Measurements from ENCODE around the gene MEIS3. TPM values are rescaled to one million over a fixed set of nuclear protein-coding genes. Genes with fewer than 3 reads are reported as not detected.

Gene MEIS3
- total and polyA plus RNA-seq, 4 donors = 3.8 to 10.2 (median 7.9) TPM

GRCh38 chr19:47406711-47407416, 12.5 kb downstream of the MEIS3 start:
- DNase-seq (peak; percentile 42 to 63 (median 55)), ATAC-seq (ENCODE audit: insufficient read depth, low FRiP score) (no peak)
- Histone ChIP-seq H3K4me3 (no peak overlapping the region), H3K9ac (ENCODE audit: insufficient read depth in 1 of 2, low read length in 2 of 2) (no peak overlapping the region), H3K36me3 (ENCODE audit: control insufficient read depth in 4 of 4, insufficient read depth in 4 of 4, low read length in 4 of 4) (peaks cover 0 to 6% (median 0%) of the 10 kb centered on the region in 4 donors), H3K4me1 (ENCODE audit: control insufficient read depth in 5 of 5, insufficient read depth in 5 of 5, low read length in 5 of 5) (no peaks in the 10 kb centered on the region), H3K27ac (ENCODE audit: low read depth in 1 of 2, low read length in 1 of 2) (no peak overlapping the region), H3K27me3 (ENCODE audit: control insufficient read depth in 3 of 3, insufficient read depth in 3 of 3, low read length in 2 of 3) (no peaks in the 10 kb centered on the region), H3K9me3 (ENCODE audit: control insufficient read depth in 4 of 4, insufficient read depth in 3 of 4, low read length in 3 of 4) (peaks cover 0 to 9% (median 0%) of the 10 kb centered on the region in 4 donors)
- TF ChIP-seq, protein P1, sequence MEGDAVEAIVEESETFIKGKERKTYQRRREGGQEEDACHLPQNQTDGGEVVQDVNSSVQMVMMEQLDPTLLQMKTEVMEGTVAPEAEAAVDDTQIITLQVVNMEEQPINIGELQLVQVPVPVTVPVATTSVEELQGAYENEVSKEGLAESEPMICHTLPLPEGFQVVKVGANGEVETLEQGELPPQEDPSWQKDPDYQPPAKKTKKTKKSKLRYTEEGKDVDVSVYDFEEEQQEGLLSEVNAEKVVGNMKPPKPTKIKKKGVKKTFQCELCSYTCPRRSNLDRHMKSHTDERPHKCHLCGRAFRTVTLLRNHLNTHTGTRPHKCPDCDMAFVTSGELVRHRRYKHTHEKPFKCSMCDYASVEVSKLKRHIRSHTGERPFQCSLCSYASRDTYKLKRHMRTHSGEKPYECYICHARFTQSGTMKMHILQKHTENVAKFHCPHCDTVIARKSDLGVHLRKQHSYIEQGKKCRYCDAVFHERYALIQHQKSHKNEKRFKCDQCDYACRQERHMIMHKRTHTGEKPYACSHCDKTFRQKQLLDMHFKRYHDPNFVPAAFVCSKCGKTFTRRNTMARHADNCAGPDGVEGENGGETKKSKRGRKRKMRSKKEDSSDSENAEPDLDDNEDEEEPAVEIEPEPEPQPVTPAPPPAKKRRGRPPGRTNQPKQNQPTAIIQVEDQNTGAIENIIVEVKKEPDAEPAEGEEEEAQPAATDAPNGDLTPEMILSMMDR (IDR thresholded peaks at IDR 0.05; ENCODE audit: control extremely low read depth, extremely low read depth) = no peak
- WGBS, 2 donors = 9 to 17% methylated on average over 45 to 47 of the region's 47 CpGs

DNA sequence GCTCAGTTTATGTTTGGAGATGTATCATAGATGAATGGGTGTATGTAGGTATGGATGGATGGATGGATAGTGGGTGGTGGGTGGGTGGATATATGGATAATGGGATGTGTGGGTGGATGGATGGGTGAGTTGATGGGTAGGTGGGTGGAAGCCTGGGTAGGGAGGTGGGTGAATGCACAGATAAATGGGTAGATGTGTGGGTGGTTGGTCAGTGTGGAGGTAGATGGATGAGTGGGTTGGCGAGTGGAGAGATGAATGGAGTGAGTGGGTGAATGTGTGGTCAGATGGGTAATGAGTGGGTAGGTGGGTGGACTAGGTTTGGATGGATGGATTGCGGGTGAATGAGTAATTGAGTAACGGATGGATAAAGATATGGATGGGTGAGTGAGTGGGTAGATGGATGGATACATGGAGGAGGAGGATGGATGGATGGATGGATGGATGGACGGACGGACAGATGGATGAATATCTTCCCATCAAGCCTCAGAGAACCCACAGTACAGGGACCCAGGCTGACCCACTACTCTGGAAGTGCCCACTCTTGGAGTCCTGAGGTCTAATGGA, 13.4 kb downstream of the MEIS3 start:
- Histone ChIP-seq H3K27me3 (ENCODE audit: control insufficient read depth in 3 of 3, insufficient read depth in 3 of 3, low read length in 2 of 3) (no peaks in the 10 kb centered on the region), H3K4me1 (ENCODE audit: control insufficient read depth in 5 of 5, insufficient read depth in 5 of 5, low read length in 5 of 5) (no peaks in the 10 kb centered on the region), H3K27ac (ENCODE audit: low read depth in 1 of 2, low read length in 1 of 2) (no peak overlapping the region), H3K9me3 (ENCODE audit: control insufficient read depth in 4 of 4, insufficient read depth in 3 of 4, low read length in 3 of 4) (peaks cover 0 to 9% (median 0%) of the 10 kb centered on the region in 4 donors), H3K4me3 (no peak overlapping the region), H3K9ac (ENCODE audit: insufficient read depth in 1 of 2, low read length in 2 of 2) (no peak overlapping the region), H3K36me3 (ENCODE audit: control insufficient read depth in 4 of 4, insufficient read depth in 4 of 4, low read length in 4 of 4) (peaks cover 0 to 6% (median 0%) of the 10 kb centered on the region in 4 donors)
- DNase-seq = no peak
- 80 to 96% methylated on average over 5 of the region's 5 CpGs for WGBS, 2 donors
- TF ChIP-seq, protein P1 (IDR thresholded peaks at IDR 0.05; ENCODE audit: control extremely low read depth, extremely low read depth) = no peak
- ATAC-seq (ENCODE audit: insufficient read depth, low FRiP score) = no peak

DNA sequence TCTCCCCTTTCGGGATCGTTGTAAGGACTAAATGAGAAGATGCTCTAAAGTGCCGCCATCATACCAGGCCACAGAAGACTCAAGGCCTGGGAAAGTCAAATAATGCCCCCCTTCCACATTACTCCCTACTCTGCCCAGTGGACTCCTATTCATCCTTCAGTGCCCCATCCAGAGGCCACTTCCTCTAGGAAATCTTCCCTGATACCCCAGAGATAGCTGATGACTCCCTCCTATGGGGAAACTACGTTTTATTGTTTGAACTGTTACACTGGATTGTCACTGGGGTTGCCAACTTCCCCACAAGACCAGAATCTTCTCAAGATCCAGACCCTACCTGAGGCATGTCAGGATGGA, 14.2 kb downstream of the MEIS3 start:
- peaks cover 0 to 9% (median 0%) of the 10 kb centered on the region in 4 donors for H3K9me3 ChIP-seq (ENCODE audit: control insufficient read depth in 4 of 4, insufficient read depth in 3 of 4, low read length in 3 of 4)
- no peak overlapping the region for H3K4me3 ChIP-seq
- no peaks in the 10 kb centered on the region for H3K4me1 ChIP-seq (ENCODE audit: control insufficient read depth in 5 of 5, insufficient read depth in 5 of 5, low read length in 5 of 5)
- TF ChIP-seq, protein P1 (IDR thresholded peaks at IDR 0.05; ENCODE audit: control extremely low read depth, extremely low read depth) = no peak
- 86 to 93% methylated on average over 4 of the region's 4 CpGs for WGBS, 2 donors
- no peaks in the 10 kb centered on the region for H3K27me3 ChIP-seq (ENCODE audit: control insufficient read depth in 3 of 3, insufficient read depth in 3 of 3, low read length in 2 of 3)
- DNase-seq = no peak
- no peak overlapping the region for H3K27ac ChIP-seq (ENCODE audit: low read depth in 1 of 2, low read length in 1 of 2)
- ATAC-seq (ENCODE audit: insufficient read depth, low FRiP score) = no peak
- H3K9ac ChIP-seq (ENCODE audit: insufficient read depth in 1 of 2, low read length in 2 of 2) = no peak overlapping the region
- peaks cover 0 to 6% (median 0%) of the 10 kb centered on the region in 4 donors for H3K36me3 ChIP-seq (ENCODE audit: control insufficient read depth in 4 of 4, insufficient read depth in 4 of 4, low read length in 4 of 4)
